ENCODE results near the gene LPAR6.

LPAR6 gene

DNA sequence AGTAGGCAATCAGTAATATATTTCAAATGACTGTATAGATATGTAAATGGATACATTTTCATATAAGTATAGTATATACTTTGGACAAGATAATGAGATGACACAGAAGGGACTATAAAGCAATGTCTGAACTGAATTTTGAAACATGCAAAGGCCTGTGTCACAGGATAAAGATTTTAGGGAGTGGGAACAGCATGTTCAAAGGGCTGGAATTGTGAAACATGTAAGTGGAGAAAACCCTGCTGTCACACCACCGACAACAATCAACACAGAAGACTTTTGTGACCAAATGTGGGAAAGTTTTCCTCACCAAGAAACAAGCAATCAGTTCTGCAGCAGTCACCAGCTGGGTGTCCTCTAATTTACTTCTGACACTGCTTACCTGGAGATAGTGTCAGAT lies 42.9 kb downstream of the LPAR6 start:
- DNase-seq (ENCODE audit: low spot score), result no peak

Data from kidney tubule cell (primary cell).